Mammary epithelial cell (primary cell): ENCODE data around the gene DENND5A.

Experiments
- EZH2 ChIP-seq: IDR thresholded peaks from 2 replicates; pipeline ENCODE4 v1.6.1; 2012; ENCODE audit warnings: low read length, inconsistent platforms, borderline replicate concordance
- TF ChIP-seq, protein P1 (sequence below), 2 donors: IDR thresholded peaks in 1 of 2; conservative IDR thresholded peaks in 1 of 2; 2 replicates each; pipeline ENCODE4 v1.5.1; 2011 to 2012; ENCODE audit warnings: inconsistent platforms in 2 of 2, low read length in 2 of 2, mild to moderate bottlenecking in 2 of 2, control low read depth in 1 of 2, low read depth in 1 of 2; ENCODE audit not compliant: insufficient read depth in 1 of 2; ENCODE audit errors: extremely low read depth in 1 of 2

DNA sequence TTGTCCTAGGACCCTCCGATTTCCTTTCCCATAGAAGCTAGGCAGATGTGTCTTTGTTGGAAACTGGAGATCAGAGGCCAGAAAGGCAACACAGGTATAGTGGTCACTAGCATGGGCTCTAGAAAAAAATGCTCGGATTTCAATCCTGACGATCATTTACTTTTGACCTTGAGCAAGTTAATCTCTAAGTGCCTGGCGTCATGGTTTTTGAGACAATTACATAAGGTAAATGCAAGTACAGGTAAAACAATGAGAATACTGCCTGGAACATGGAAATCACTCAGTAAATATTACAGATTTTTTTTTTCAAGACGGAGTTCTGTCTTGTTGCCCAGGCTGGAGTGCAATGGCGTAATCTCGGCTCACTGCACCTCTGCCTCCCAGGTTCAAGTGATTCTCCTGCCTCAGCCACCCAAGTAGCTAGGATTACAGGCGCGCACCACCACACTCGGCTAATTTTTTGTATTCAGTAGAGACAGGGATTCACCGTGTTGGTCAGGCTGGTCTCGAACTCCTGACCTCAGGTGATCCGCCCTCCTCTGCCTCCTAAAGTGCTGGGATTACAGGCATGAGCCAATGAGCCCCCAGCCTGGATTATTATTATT, 1.1 kb upstream of the DENND5A start:
- TF ChIP-seq, protein P1, sequence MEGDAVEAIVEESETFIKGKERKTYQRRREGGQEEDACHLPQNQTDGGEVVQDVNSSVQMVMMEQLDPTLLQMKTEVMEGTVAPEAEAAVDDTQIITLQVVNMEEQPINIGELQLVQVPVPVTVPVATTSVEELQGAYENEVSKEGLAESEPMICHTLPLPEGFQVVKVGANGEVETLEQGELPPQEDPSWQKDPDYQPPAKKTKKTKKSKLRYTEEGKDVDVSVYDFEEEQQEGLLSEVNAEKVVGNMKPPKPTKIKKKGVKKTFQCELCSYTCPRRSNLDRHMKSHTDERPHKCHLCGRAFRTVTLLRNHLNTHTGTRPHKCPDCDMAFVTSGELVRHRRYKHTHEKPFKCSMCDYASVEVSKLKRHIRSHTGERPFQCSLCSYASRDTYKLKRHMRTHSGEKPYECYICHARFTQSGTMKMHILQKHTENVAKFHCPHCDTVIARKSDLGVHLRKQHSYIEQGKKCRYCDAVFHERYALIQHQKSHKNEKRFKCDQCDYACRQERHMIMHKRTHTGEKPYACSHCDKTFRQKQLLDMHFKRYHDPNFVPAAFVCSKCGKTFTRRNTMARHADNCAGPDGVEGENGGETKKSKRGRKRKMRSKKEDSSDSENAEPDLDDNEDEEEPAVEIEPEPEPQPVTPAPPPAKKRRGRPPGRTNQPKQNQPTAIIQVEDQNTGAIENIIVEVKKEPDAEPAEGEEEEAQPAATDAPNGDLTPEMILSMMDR (conservative IDR thresholded peaks at IDR 0.05 in 1 of 2, IDR thresholded peaks at IDR 0.05 in 1 of 2; ENCODE audit: extremely low read depth in 1 of 2, insufficient read depth in 1 of 2, low read depth in 1 of 2, low read length in 2 of 2) = no peak
- no peak for TF ChIP-seq EZH2
